GM18508 (cell line): ENCODE results near the gene ADCY1.

Experiments used
- ATAC-seq: cut with Tn5 transposase; IDR thresholded peaks from one replicate; pipeline ENCODE4 v1.9.1; 2021; ENCODE audit warnings: moderate number of reproducible peaks; ENCODE audit not compliant: insufficient read depth, unreplicated experiment

ADCY1 gene

GRCh38 chr7:45649560-45650346, 75.6 kb downstream of the ADCY1 start:
- no peak for ATAC-seq

GRCh38 chr7:45650404-45651394, 76.5 kb downstream of the ADCY1 start:
- ATAC-seq: no peak

GRCh38 chr7:45651540-45651939, 77.4 kb downstream of the ADCY1 start:
- ATAC-seq: no peak

DNA sequence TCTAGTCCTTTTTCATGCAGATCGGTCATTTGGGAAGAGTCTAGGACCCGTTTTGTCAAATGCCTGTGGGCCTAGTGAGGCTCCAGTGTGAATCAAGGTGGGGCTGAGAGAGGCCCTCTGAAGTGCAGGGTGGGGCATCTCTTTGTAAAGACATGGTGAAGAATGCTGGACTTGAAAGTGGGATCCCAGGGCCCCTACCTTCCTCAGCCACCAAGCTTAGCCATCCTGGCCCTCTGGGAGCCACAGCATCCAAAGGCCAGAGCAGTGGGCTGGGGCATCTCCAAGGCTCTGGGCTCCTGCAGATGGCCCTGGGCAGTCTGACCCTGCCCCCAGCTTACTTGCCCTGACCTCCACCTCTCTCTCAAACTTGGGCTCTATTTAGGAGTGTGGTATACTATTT, 78.5 kb downstream of the ADCY1 start:
- no peak for ATAC-seq

DNA sequence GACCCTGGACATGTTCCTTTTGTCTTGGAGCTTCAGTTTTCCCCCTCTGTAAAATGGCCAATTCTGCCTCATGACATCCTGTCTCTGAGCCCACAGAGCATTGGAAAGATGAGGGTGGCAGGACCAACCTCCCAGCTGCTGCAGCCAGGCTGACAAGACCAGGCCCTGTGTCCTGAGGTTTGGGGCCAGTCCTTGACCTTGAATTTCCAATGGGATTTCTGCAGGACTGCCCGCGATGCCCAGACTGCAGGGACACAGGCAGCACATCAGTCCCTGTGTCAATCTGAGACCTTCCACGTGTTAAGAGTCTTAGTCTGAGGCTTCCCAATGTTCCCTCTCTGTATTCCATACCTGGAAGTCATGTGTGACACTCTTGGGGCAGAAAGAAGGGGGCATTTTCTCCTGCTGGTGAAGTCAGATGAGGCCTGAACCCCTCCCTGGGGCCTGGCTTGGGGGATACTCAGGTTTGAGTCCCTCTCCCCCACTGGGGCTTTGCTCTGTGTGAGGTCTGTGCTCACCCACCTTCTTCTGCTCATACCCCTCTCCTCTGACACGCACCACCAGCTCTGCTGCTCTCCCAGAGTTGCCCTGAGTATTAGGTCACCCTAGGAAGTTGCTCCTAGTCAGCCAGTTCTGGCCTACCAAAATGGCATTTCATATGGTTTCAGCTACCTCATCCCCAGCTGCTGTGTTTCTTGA, 79.2 kb downstream of the ADCY1 start:
- no peak for ATAC-seq

GRCh38 chr7:45654341-45654740, 80.2 kb downstream of the ADCY1 start:
- ATAC-seq: no peak

DNA sequence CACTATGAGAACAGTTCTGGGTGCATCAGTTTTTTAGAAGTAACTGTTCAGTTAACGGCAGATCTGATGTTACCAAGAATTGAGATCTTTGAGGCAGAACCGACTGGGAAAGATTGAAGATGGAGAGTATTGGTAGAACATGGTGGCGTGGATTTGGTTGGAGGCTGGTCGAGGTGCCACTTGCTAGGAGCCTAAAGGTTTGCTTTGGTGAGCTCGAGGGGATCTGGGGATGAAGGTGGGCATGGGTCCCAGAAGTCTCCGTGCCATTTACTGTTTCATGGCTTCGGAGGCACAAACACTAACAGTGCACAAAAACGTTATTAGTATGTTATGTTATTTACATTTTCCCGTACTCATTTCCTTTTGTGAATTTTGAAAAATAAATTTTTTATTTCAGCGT, 81.4 kb downstream of the ADCY1 start:
- no peak for ATAC-seq

- no peak for ATAC-seq
Observed at GRCh38 chr7:45656431-45656830, 82.3 kb downstream of the ADCY1 start.

- ATAC-seq: no peak
Observed at GRCh38 chr7:45657136-45657889, 83.1 kb downstream of the ADCY1 start.

GRCh38 chr7:45657890-45658715, 83.9 kb downstream of the ADCY1 start:
- ATAC-seq: no peak

GRCh38 chr7:45658716-45659495, 84.7 kb downstream of the ADCY1 start:
- no peak for ATAC-seq

DNA sequence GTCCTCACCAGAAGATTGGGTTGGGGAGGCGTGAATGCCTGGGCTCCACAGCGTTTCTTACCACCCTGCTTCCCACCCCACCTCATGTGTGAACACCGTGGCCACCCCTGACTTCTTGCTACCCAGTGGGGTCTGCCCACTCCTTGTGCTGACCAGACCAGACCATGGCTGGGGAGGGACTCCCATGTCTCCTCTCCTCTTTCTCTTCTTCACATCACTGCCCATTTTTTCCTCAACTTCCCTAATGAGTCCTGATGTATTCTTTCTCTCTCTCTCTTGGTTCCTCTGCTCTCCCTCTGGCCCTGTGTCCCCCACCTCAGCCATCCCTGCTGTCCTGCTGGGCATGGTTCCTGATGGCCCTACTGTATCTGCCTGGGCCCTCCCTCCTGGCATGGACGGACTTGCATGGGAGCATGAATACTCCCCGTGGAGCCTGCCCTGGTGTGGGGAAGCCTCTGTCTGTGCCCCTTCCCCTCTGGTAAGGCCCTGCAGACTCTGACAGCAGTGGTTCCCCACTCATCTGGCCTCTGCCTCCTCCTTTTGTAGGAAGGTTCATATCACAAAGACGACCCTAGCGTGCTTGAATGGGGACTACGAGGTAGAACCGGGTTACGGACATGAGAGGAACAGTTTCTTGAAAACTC, 85.5 kb downstream of the ADCY1 start:
- ATAC-seq: no peak

DNA sequence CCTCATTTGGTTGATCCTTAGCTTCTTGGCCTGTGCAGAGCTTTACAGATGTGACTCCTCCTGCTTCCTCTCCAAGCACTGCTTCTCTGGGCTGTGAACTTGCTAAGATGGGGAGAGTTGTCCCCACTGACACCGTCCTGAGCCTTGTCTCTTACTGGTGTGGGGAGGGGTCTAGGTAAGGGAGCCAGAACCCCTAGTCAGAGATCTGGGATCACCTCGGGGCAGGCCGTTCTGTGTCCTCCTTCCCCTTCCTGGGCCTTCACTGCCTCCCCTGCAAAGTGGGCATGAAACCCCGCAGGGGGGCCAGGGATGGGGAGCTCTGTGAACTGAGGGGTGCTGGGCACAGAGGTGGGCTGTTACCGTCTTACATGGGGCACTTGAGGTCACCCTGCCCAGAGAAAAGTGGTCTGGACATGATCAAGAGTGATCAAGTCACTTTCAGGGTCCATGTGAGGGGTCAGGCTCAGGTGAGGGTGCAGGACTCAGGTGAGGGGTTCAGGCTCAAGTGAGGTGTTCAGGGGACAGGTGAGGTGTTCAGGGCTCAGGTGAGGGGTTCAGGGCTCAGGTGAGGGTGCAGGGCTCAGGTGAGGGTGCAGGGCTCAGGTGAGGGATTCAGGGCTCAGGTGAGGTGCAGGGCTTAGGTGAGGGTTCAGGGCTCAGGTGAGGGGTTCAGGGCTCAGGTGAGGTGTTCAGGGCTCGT, 86.2 kb downstream of the ADCY1 start:
- no peak for ATAC-seq

DNA sequence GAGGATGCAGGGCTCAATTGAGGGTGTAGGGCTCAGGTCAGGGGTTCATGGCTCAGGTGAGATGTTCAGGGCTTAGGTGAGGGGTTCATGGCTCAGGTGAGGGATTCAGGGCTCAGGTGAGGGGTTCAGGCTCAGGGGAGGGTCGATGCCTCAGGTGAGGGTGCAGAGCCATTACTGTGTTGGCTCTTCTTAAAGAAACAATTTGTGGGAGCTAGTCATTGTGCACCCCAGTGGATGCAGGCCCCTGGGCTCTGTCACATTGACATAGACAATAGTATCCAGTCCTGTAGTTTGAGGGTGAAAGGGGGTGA, 86.7 kb downstream of the ADCY1 start:
- ATAC-seq: no peak

GRCh38 chr7:45661302-45661995, 87.3 kb downstream of the ADCY1 start:
- no peak for ATAC-seq

GRCh38 chr7:45662018-45662417, 87.8 kb downstream of the ADCY1 start:
- no peak for ATAC-seq
